Measurements from ENCODE around the gene DACT3.

DNA sequence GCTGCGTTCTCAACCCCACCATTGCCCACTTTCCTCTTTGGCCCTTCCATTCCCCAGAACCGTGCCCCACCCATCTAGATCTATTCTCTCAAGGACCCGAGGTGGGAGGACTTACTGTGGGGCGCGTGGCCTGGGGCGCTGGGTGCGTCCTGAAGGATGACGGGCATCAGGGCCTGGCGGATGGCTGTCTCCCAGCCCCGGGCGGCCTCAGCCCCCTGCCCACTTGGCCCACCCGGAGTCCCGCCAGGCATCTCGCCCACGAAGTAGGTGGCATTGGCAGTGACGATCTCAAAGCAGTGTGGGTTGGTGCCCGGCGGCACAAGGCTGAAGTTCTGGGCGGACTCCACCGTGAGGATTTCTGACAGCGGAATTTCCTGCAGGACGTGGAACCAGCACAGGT is 32.8 kb upstream of the DACT3 start:
- TF ChIP-seq POLR2AphosphoS5 (IDR thresholded peaks at IDR 0.05; ENCODE audit: low read depth, low read length) (no peak), POLR2A (IDR thresholded peaks at IDR 0.05; ENCODE audit: low read depth, low read length) (no peak), TAF1 (IDR thresholded peaks at IDR 0.05; ENCODE audit: low read depth, low read length) (no peak), PAX5 (IDR thresholded peaks at IDR 0.05; ENCODE audit: insufficient read depth, low read length, severe bottlenecking) (no peak)
